Prostate gland (tissue), 2 donors: ENCODE data around the gene GOLGB1. TPM values are rescaled to one million over a fixed set of nuclear protein-coding genes. Genes with fewer than 3 reads are reported as not detected.

Source experiments
- DNase-seq: peaks from one replicate; pipeline ENCODE4 v3.0.0-alpha.2; 2019; ENCODE audit warnings: low spot score
- H3K27ac ChIP-seq, 2 donors: fragments of 200-600 bp; sonication (generic); 2 replicates each; pipeline ENCODE4 v1.5.1; 2017 to 2019
- H3K27me3 ChIP-seq: fragments of 200-600 bp; sonication (generic); replicated peaks from 2 replicates; pipeline ENCODE4 v1.5.1; 2019; ENCODE audit not compliant: insufficient read depth
- H3K36me3 ChIP-seq, 2 donors: fragments of 200-600 bp; sonication (generic); 1 replicate in 1 of 2; 2 replicates in 1 of 2; pipeline versions ENCODE4 v1.5.1 to v1.8.1; 2017 to 2019
- H3K4me1 ChIP-seq: fragments of 200-600 bp; sonication (generic); replicated peaks from 2 replicates; pipeline ENCODE4 v1.5.1; 2019
- H3K4me3 ChIP-seq, 2 donors: fragments of 200-600 bp; sonication (generic); 2 replicates each; pipeline ENCODE4 v1.5.1; 2017 to 2019
- H3K9me3 ChIP-seq: fragments of 200-600 bp; sonication (generic); 2 replicates; pipeline ENCODE4 v1.5.1; 2017
- POLR2A ChIP-seq: fragments of 450-650 bp; IDR thresholded peaks from one replicate; pipeline ENCODE4 v1.6.1; 2016; ENCODE audit warnings: antibody characterized with exemption, mild to moderate bottlenecking
- POLR2AphosphoS5 ChIP-seq: sonication (generic); formaldehyde crosslinking; IDR thresholded peaks from one replicate; pipeline ENCODE4 v1.6.1; 2017; ENCODE audit warnings: antibody characterized with exemption
- WGBS: methylation state at CpG from one replicate; pipeline ENCODE4 v1.1.5; 2018; 5-methylcytosine and 5-hydroxymethylcytosine counted together
- intact Hi-C: fragments of 100-400 bp; cut with DNase I; formaldehyde crosslinking; loops from one replicate; pipeline ENCODE4 v1.14.2; 2022
- total RNA-seq, 2 donors: library from RNA; depleted of rRNA; stranded (reverse); fragments of >200 nt; gene quantifications; one replicate each; pipeline ENCODE4 v1.1.0, GENCODE V29; 2016
- TF ChIP-seq, protein P1 (sequence below), 4 experiments: fragments of 200-600 bp in 2 of 4; fragments of 450-650 bp in 2 of 4; sonication (generic) in 2 of 4; IDR thresholded peaks; 1 replicate in 3 of 4; 2 replicates in 1 of 4; pipeline ENCODE4 v1.5.1; 2016 to 2019; ENCODE audit warnings: antibody characterized with exemption in 4 of 4, mild to moderate bottlenecking in 2 of 4, moderate library complexity in 2 of 4

The GOLGB1 gene
- total RNA-seq, 2 donors from 2014 or later: 80.3 to 102 TPM

DNA sequence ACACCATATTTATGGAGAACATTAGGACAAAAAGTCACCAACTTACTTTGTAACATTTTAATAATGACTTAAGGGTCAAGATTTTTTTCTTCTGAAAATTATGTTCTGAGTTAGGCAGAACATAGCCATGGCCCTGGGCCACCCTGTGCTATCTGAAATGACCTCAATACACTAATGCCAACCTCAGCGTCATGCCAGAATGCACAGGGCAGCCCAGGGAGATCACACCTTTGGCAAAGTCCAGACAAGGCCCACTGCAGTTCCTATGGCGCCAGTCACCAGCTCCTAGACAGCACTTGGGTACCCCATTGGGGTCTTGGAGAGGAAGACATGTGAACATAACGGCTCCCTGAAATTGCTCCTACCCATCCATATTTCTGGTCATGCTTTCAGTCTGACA is 121.9 kb downstream of the GOLGB1 start:
- Histone ChIP-seq H3K27me3 (no peaks in the 10 kb centered on the region), H3K36me3 (no peaks in the 10 kb centered on the region), H3K9me3 (no peaks in the 10 kb centered on the region), H3K4me1 (no peaks in the 10 kb centered on the region), H3K27ac (no peak overlapping the region), H3K4me3 (no peak overlapping the region)
- DNase-seq: no peak
- intact Hi-C loops: no loop called here
- TF ChIP-seq POLR2AphosphoS5 (no peak), POLR2A (no peak)
- TF ChIP-seq, protein P1, sequence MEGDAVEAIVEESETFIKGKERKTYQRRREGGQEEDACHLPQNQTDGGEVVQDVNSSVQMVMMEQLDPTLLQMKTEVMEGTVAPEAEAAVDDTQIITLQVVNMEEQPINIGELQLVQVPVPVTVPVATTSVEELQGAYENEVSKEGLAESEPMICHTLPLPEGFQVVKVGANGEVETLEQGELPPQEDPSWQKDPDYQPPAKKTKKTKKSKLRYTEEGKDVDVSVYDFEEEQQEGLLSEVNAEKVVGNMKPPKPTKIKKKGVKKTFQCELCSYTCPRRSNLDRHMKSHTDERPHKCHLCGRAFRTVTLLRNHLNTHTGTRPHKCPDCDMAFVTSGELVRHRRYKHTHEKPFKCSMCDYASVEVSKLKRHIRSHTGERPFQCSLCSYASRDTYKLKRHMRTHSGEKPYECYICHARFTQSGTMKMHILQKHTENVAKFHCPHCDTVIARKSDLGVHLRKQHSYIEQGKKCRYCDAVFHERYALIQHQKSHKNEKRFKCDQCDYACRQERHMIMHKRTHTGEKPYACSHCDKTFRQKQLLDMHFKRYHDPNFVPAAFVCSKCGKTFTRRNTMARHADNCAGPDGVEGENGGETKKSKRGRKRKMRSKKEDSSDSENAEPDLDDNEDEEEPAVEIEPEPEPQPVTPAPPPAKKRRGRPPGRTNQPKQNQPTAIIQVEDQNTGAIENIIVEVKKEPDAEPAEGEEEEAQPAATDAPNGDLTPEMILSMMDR (IDR thresholded peaks at IDR 0.05): no peak
- 66% methylated on average over 3 of the region's 3 CpGs for WGBS

DNA sequence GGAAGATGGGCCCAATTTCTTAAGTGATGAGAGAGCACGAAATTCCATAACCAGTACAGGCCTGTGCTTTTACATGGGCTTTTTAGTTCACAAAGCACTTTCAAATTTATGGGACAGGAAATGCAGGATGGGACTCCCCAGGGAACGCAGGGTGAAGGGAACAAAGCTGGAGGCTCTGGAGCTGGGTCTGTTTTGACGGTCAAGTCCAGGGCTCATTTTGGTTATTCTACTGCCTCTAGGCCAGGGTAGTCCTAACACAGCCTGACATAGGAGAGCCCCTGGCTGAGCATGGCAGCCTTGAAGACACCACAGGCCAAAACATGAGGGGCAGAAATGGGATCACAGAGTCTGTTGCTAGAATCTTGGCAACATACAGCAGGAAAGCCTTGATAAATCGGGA is 122.3 kb downstream of the GOLGB1 start:
- DNase-seq: no peak
- intact Hi-C loops: no loop called here
- no peaks in the 10 kb centered on the region for H3K4me1 ChIP-seq
- H3K27ac ChIP-seq: no peak overlapping the region
- no peaks in the 10 kb centered on the region for H3K9me3 ChIP-seq
- no peaks in the 10 kb centered on the region for H3K27me3 ChIP-seq
- H3K4me3 ChIP-seq: no peak overlapping the region
- TF ChIP-seq POLR2AphosphoS5 (no peak), POLR2A (no peak)
- TF ChIP-seq, protein P1 (IDR thresholded peaks at IDR 0.05): no peak
- H3K36me3 ChIP-seq: no peaks in the 10 kb centered on the region
- 58% methylated on average over 4 of the region's 4 CpGs for WGBS

DNA sequence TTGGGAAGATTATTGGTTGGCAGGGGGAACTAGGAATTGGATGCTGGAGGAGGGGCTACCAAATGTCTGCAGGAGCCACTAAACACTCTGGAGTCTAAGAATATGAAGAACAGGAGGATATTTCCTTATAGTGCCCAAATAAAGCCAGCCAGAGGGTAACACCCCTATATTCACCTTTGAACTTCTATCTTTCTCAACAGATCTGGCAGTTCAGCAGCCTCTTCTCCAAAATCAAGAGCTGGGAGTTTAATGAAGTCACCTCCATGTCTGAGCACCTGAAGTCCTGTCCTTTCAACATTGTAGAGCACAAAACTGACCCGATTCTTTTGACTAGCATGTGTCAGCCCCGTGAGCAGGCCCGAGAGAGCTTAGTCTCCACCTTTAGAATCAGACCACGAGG is 123.0 kb downstream of the GOLGB1 start:
- no peaks in the 10 kb centered on the region for H3K4me1 ChIP-seq
- no peak overlapping the region for H3K27ac ChIP-seq
- no peaks in the 10 kb centered on the region for H3K9me3 ChIP-seq
- no peaks in the 10 kb centered on the region for H3K27me3 ChIP-seq
- intact Hi-C loops: no loop called here
- DNase-seq: no peak
- 95% methylated on average over 4 of the region's 4 CpGs for WGBS
- TF ChIP-seq POLR2A: no peak
- H3K4me3 ChIP-seq: no peak overlapping the region
- no peaks in the 10 kb centered on the region for H3K36me3 ChIP-seq

GRCh38 chr3:121624147-121624899 is 125.2 kb downstream of the GOLGB1 start:
- Histone ChIP-seq H3K36me3 (no peaks in the 10 kb centered on the region), H3K4me1 (no peaks in the 10 kb centered on the region), H3K27ac (no peak overlapping the region), H3K9me3 (no peaks in the 10 kb centered on the region), H3K27me3 (no peaks in the 10 kb centered on the region), H3K4me3 (no peak overlapping the region)
- 66% methylated on average over 14 of the region's 14 CpGs for WGBS
- intact Hi-C loops: no loop called here
- no peak for DNase-seq
- TF ChIP-seq POLR2AphosphoS5: no peak
- TF ChIP-seq, protein P1 (IDR thresholded peaks at IDR 0.05): no peak
- no peak for TF ChIP-seq POLR2A

DNA sequence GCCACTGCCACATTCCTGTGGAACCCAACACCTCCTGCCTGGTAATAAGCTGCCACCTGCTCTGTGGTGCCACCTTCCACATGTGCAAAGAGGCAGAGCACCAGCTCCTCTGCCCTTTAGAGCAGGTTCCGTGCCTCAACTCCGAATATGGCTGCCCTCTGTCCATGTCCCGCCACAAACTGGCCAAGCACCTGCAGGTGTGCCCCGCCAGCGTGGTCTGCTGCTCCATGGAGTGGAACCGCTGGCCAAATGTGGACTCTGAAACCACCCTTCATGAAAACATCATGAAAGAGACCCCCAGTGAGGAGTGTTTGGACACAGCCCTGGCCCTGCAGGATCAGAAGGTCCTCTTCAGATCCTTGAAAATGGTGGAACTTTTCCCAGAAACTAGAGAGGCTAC is 128.1 kb downstream of the GOLGB1 start:
- Histone ChIP-seq H3K4me1 (no peaks in the 10 kb centered on the region), H3K27ac (no peak overlapping the region), H3K9me3 (no peaks in the 10 kb centered on the region), H3K36me3 (no peaks in the 10 kb centered on the region), H3K27me3 (no peaks in the 10 kb centered on the region), H3K4me3 (no peak overlapping the region)
- TF ChIP-seq, protein P1 (IDR thresholded peaks at IDR 0.05): no peak
- TF ChIP-seq POLR2A (no peak), POLR2AphosphoS5 (no peak)
- DNase-seq: no peak
- WGBS: 97% methylated on average over 6 of the region's 6 CpGs
- intact Hi-C loops: no loop called here
